GM18909 (cell line): ENCODE data around the gene FZD7.

Experiments used
- ATAC-seq: cut with Tn5 transposase; IDR thresholded peaks from one replicate; pipeline ENCODE4 v1.9.1; 2021; ENCODE audit warnings: mild to moderate bottlenecking; ENCODE audit not compliant: unreplicated experiment, poor library complexity

Gene FZD7

DNA sequence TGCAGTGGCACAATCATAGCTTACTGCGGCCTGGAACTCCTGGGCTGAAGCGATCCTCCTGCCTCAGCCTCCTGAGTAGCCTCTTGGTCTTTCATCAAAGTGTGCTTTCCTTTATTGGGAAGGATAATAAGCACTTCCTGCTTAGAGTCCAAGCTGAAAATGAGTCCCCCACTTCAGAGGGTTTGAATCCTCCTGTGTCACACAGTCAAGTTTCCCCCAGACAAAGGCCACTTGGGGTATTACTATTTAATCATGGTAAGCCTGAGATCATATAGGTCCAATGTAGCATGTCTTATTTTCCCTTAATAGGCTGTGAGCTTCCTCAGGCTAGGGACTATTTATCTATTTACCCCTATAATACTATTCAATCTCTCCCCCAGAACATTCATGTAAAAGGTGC, 28.0 kb downstream of the FZD7 start:
- ATAC-seq, result no peak

DNA sequence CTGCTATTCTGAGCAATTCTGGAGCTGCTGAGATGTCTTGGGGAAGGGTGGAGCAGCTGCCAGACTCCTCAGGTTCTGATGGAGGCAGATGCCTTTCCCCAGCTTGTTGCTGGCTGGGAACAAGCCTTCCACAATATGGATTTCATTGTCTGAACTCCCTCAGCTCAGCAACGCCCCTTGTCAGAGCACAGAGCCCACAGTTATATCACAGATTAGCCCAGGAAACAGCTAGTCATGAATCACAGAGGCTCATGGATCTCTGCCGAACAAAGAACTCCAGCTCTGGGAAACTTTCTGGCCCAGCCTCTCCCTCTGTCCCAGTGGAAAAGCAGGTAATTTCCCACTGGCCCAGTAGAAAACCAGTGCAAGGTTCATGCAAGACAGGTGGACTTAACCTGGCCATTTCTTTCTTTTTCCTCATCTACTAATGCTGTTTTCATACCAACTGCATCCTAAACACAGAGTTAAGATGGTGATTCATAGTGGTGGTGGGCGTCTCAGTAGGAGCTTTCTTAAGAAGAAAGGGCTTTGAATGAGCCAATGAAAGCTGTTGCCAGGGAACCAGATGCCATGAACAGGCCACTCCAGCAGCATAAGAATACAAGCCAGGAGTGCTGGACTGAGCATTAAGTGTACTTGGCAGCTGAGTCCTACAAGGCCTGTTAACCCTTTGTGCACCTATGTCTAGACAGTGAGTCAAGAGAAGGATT, 30.7 kb downstream of the FZD7 start:
- no peak for ATAC-seq

DNA sequence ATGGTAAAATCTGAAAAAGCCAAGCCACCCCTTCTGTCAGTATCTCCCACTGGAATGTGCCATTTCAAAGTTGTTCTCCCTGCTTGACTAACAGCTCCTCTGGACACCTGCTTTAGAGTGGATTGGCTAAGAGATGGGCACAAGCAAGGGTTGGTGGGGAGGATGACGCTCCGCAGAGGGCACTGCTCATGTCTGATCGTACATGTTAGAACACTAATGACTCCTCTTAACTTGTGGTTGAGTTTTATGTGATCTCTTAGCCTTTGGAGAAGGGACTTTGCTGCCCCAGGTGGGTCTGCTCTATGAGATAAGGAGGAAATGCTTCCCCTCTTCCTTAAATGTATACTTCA, 31.2 kb downstream of the FZD7 start:
- ATAC-seq, result no peak

DNA sequence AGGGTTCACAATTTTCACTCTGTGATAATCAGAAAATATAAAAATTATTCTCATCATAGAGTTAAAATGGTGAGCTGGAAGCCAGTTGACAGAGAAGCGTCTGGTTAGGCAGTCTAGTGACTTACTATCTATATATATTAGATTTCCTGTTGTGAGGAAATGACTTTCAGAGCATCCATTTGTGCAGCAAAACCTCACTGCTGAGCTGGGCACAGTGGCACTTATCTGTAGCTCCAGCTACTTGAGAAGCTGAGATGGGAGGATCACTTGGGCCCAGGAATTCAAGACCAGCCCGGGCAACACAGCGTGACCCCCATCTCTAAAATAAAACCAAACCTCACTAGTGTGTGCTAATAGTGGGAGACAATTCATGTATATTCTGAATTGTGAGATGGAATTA, 32.2 kb downstream of the FZD7 start:
- no peak for ATAC-seq

DNA sequence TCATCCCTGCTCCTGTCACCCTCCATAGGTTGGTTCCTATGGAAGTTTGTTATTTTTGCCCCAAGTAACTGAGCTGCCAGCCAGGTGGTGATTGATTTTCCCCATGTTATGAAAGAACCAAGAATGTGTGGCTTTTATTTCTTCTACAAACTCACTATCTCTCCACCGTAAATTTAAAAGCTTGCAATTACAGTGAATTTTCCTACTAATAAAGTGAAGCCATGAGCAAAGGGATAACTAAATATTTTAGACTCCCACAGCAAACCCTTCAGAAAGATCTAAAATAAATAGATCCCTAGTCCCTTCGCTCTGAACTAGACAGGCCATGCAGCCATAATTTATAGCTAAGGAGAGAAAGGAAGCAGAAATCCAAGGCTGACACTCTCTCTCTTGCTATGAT, 33.2 kb downstream of the FZD7 start:
- ATAC-seq, result no peak

DNA sequence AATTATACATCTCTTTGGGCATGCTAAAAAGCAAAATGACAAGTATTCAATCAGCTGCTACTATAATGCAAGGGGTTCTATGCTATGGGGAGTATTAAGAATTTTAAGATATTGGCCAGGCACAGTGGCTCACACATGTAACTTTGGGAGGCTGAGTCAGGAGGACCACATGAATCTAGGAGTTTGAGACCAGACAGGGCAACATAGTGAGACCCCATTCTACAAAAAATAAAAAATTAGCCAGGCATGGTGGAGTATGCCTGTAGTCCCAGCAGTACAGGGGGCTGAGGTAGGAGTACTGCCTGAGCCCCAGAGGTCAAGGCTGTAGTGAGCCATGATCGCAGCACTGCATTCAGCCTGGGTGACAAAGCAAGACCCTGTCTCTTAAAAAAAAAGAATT, 33.9 kb downstream of the FZD7 start:
- ATAC-seq, result no peak

DNA sequence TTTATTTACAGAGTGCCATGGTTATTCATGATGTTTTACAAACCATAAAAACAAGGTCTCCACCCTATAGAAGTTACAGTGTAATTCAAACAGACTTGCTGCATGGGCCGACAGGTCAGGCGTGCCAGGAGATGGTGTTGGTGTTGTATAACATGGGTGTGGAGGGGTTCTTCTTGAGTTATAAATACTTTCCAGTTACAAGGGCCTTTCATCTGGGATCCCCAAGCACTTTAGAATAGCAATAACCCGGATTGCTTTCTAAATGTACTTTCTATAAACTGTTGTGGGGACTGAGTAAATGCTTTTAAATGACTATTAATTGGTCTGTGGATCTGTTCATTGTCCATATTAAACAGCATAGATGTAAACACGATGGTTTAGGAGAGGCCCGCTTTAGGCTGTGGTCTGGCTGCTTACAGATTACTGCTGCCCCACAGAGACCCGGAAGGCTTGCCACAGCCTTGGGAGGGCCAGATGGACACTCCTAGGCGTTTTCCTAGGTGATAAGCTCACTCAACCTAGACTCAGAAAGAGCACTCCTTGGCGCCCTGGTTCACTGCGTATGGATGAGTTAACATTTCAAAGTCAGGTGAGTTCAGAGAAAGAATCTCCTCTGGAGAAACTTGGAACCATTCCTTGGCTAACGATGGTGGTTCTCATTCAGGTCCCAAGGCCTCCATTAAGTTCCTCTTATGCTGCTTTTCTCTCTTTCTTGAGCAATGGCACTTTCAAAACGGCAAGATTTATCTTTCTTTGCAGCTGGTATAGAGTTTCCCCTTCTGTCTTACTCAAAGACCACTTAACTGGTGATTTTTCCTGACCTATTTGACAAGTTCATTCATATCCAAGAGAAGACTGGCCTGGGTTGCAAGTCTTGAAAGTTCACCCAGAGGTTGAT, 35.8 kb downstream of the FZD7 start:
- ATAC-seq, result no peak

DNA sequence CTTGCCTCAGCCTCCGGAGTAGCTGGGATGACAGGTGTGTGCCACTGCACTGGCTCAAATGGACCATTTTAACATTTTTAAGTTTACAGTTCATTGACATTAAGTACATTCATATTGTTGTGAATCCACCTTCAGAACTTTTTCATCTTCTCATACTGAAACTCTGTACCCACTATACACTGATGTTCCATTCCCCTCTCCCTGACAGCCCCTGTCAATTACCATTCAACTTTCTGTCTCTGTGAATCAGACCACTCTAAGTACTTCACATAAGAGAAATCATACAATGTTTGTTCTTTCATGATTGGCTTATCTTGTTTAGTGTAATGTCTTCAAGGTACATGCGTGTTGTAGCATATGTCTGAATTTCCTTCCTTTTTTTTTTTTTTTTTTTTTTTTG, 37.5 kb downstream of the FZD7 start:
- no peak for ATAC-seq

DNA sequence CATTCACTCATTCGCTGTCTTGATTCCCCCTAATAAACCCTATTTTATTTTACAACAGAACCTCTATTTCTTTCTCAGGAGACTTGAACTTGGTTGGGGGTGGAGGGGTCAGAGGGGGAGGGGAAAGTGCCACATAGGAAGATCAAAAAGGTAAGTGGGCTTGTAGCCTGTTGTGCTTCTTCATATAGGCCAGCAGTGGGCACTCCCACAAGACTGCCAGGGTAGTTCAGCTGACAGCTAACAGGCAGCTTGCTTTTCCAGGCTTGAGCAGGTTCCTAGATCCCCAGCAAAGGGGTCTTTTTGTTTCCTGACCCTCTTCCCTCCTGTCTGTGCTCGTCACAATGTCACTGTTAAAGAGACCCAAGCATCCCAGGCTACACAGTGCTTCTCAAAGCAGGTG, 38.6 kb downstream of the FZD7 start:
- ATAC-seq, result no peak

DNA sequence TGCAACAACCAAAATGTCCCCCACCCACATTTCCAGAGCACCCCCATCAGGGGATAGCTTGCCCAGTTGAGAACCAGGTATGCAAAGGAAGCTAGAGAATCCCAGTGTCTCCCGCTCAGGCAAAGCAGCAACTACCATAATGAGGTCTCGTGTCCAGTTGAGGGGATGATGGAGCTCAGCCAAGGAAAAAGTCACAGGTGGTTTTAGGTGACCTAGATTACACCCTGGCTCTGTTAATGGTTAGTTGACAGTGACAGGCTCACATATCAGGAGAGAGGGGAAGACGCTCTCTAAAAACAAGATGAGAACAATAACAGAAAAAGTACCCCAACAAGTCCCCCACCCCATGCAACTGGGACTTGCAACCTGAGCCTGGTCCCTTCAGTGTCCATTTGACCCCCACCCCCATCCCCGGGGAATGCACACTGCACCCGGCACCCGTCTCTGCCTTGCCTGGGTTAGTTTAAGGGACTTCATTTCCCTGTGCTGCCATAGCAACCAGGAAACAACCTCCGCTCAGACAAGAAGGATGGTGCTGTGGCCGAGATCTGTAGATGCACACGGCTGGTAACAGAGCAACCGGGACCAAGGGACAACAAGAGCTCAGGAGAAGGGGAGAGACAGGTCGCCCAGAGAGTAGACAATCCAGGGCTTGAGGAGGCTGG, 39.2 kb downstream of the FZD7 start, which contains the start of gene KIAA2012:
Gene KIAA2012, plus strand, starts transcription at position 519 of the 665 bp plus-strand sequence. CDS start 373 bp downstream, outside the sequence.
- ATAC-seq, result no peak

DNA sequence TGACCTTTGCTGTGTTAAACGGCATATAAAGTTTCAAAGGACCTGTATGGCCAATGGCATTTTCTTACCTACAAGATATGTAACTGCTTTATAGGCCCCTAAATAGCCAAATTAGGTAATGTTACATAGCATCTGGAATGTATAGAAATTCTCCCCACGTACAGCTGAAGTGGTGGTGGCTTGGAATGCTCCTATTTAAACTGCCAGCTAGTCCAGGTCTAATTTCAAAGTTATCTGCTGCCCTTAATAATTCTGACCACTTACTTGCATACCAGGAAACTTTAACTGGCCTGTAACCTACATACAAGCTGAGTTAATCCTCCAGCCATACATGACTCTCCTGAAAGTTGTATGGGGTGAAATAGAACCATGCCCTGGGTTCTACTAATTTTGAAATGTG, 40.7 kb downstream of the FZD7 start:
- no peak for ATAC-seq

DNA sequence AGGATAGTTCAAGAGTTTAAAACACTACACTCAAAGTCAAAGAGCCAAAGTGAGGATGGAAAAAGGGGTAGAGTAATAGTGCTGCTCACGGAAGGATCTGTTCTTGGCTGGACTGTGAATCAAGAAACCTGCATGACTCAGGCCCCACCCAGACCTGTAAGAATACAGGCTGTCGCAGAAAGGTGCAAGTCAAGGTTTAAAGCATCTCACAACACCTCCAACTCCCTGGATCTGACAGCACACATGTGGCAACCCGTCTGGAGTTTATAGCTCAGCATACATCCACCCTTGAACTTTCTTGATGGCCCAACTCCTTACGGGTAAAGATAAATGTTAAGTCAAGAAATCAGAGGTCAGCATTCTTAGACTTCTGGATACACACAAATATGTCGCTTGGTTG, 45.7 kb downstream of the FZD7 start:
- ATAC-seq, result no peak

DNA sequence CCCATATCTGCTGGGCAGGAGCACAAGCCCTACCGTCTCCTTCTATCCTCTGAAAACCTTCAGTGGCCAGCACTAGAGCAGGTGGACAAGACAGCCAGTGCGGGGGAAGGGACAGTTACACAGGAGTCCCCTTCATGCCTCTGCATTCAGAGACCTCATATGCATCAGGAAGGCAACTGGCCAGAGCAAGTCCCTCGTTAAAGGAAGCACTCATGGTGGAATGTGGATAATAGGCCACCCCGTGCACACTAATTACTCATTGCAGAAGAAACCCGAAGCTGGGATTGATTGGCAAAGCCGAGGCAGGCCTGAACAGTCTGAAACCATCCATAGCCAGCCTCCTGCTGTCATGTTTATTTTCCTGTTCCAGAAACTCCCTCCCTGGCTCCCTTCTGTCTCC, 50.6 kb downstream of the FZD7 start:
- ATAC-seq, result no peak
